Stimulated activated CD4-positive, alpha-beta T cell treated with anti-CD3 and anti-CD28 coated beads, Interleukin-1b, Interleukin-23, amount 100 ng/mL, for 1 hour (primary cell): ENCODE results near the gene MARCOL.
"Not testable (repeated sequence)": the region's sequence is repeated elsewhere in the genome, so short reads cannot be mapped to it uniquely, and the experiment has no call there.

Experiments used
- DNase-seq, 2 donors: peaks; one replicate each; pipeline ENCODE4 v3.0.0-alpha.2; 2020; ENCODE audit warnings: low read depth in 2 of 2

Gene MARCOL

DNA sequence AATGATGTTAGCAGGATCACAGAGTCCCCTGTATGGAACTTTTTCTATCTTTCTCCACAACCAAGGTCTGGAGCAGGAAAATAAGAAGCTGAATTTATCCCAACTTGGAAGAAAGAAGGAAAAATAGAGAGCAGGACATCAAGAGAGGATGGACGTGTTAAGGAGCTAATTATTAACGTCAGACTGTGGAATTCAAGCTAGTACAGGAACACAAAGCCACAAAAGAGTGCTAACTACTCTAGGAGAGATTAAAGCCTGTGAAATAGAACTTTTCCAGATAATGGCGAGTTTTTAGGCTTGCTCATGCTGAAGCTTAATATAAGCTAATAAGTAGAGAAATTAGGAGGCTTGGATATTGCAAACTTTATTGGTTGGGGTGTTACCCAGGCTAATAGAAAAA, 29.6 kb downstream of the MARCOL start:
- no peak for DNase-seq

- DNase-seq, result no peak
These were observed 30.2 kb downstream of the MARCOL start, which contains the start of gene SPINK13 for GRCh38 chr5:148268566-148268965. Gene SPINK13 (plus strand): TSS chr5:148268794. CDS start chr5:148270073, 1,279 bp downstream.

DNA sequence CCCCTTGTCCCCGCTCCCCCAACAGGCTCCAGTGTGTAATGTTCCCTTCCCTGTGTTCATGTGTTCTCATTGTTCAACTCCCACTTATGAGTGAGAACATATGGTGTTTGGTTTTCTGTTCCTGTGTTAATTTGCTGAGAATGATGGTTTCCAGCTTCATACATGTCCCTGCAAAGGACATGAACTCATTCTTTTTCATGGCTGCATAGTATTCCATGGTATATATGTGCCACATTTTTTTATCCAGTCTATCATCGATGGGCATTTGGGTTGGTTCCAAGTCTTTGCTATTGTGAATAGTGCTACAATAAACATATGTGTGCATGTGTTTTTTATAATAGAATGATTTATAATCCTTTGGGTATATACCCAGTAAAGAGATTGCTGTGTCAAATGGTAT, 36.8 kb downstream of the MARCOL start:
- DNase-seq, result not testable (repeated sequence)

- DNase-seq, result not testable (repeated sequence)
These were observed 42.6 kb downstream of the MARCOL start for GRCh38 chr5:148280893-148281292.

GRCh38 chr5:148281336-148281735, 43.0 kb downstream of the MARCOL start:
- not testable (repeated sequence) for DNase-seq

DNA sequence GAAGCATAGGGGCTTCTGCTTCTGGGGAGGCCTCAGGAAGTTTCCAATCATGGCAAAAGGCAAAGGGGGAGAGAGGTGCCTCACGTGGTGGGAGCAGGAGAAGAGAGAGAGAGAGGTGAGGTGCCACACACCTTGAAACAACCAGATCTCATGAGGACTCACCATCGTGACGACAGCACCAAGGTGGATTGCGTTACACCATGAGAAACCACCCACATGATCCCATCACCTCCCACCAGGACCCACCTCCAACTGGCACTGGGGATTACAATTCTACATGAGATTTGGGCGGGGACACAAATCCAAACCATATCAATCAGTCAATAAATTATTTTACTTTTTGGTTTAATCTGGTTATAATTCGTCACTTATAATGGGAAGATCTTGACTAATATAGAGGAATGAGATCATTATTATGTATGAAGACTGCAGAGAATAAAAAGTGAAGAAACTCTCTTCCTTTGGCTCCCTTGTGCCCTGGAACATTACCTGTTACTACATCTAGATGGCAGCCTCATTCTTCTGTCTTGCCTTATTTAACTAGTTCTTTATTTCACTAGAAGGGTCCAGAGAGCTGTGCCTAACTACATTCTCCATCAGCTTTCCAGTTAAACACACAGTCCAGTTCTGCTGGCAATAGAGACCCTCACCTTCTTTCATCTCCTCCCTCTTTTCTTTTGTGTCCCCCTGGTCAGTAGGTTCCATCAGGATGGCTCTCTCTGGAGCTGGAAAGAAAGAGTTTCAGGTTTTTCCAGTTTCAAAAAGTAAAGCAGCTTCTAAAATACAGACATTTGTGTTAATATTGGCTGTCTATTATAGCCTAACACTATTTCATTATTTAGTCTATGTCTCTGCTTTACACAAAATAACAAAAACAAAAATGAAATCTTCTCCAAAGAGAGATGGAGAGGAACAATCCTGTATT, 52.2 kb downstream of the MARCOL start:
- no peak for DNase-seq
